ENCODE measurements around the gene RBM28. TPM values are rescaled to one million over a fixed set of nuclear protein-coding genes. Genes with fewer than 3 reads are reported as not detected.

Gene RBM28
- total RNA-seq, 1 donor from 2014 or later, result 40.2 TPM

DNA sequence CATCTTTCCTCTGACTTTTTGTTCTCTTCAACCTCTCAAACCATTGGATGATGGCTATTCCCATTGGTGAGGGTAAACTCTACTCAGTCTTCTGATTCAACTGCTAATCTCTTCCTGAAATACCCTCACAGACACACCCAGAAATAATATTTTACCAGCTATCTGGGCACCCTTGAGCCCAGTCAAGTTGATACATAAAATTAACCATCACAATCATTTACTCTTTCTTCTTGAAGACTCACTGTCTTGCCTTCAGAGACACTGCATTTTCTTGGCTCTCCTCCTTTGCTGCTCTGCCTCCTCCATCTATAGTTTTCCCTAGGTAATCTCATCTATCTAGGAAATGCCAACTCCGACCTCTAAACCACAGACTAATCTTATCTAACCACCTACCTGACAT lies 30.3 kb upstream of the RBM28 start:
- DNase-seq (ENCODE audit: low read depth), result no peak
- Mint-ChIP-seq H3K27ac (ENCODE audit: unreplicated experiment) (no peak overlapping the region), H3K4me3 (ENCODE audit: unreplicated experiment) (no peak overlapping the region), H3K27me3 (ENCODE audit: low read depth, unreplicated experiment) (peaks cover 14% of the 10 kb centered on the region), H3K36me3 (ENCODE audit: low read depth, unreplicated experiment) (no peaks in the 10 kb centered on the region), H3K4me1 (ENCODE audit: low read depth, unreplicated experiment) (peaks cover 4% of the 10 kb centered on the region), H3K9me3 (ENCODE audit: unreplicated experiment) (peaks cover 9% of the 10 kb centered on the region)
- H3K79me2 ChIP-seq (ENCODE audit: insufficient read depth, low read length), result no peaks in the 10 kb centered on the region
- H3K27ac ChIP-seq (ENCODE audit: low read depth, low read length), result no peak overlapping the region
- no peaks in the 10 kb centered on the region for H3K9me3 ChIP-seq (ENCODE audit: insufficient read depth, low read depth, low read length)
- TF ChIP-seq, protein P1, sequence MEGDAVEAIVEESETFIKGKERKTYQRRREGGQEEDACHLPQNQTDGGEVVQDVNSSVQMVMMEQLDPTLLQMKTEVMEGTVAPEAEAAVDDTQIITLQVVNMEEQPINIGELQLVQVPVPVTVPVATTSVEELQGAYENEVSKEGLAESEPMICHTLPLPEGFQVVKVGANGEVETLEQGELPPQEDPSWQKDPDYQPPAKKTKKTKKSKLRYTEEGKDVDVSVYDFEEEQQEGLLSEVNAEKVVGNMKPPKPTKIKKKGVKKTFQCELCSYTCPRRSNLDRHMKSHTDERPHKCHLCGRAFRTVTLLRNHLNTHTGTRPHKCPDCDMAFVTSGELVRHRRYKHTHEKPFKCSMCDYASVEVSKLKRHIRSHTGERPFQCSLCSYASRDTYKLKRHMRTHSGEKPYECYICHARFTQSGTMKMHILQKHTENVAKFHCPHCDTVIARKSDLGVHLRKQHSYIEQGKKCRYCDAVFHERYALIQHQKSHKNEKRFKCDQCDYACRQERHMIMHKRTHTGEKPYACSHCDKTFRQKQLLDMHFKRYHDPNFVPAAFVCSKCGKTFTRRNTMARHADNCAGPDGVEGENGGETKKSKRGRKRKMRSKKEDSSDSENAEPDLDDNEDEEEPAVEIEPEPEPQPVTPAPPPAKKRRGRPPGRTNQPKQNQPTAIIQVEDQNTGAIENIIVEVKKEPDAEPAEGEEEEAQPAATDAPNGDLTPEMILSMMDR (IDR thresholded peaks at IDR 0.05; ENCODE audit: insufficient read depth, low read depth, low read length), result no peak
- no peak for TF ChIP-seq EZH2 (IDR thresholded peaks at IDR 0.05; ENCODE audit: insufficient read depth, low read length)
- H3K4me2 ChIP-seq (ENCODE audit: low read length), result no peak overlapping the region
- no peak overlapping the region for H3K4me3 ChIP-seq (ENCODE audit: insufficient read depth, low read depth, low read length)
- no peaks in the 10 kb centered on the region for H3K4me1 ChIP-seq (ENCODE audit: insufficient read depth, low read length)
- no peaks in the 10 kb centered on the region for H3K36me3 ChIP-seq (ENCODE audit: insufficient read depth, low read length)
- H4K20me1 ChIP-seq (ENCODE audit: insufficient read depth, low read length), result no peaks in the 10 kb centered on the region
- peaks cover 7% of the 10 kb centered on the region for H3K27me3 ChIP-seq (ENCODE audit: insufficient read depth, low read length)
- H3K9ac ChIP-seq (ENCODE audit: low read length), result no peak overlapping the region
- H2AFZ ChIP-seq (ENCODE audit: low read depth, low read length), result no peak overlapping the region
- FAIRE-seq, result no peak

DNA sequence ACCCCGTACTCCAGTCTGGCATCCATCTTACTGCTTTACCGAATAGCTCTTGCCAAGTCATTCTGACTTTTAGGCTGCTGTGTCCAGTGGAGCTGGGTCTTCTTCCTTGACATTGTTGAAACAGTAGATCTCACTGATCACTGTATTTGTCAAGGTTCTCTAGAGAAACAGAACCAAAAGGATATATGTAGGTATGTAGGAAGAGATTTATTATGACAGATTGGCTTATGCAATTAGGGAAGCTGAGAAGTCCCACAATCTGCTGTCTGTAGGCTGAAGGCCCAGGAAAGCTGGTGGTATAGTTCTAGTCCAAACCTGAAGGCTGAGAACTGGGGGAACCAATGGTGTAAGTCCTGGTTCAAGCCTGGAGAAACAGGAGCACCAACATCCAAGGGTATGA lies 29.9 kb upstream of the RBM28 start:
- Mint-ChIP-seq H3K9me3 (ENCODE audit: unreplicated experiment) (peaks cover 9% of the 10 kb centered on the region), H3K27ac (ENCODE audit: unreplicated experiment) (no peak overlapping the region), H3K36me3 (ENCODE audit: low read depth, unreplicated experiment) (no peaks in the 10 kb centered on the region), H3K4me3 (ENCODE audit: unreplicated experiment) (no peak overlapping the region), H3K4me1 (ENCODE audit: low read depth, unreplicated experiment) (peaks cover 2% of the 10 kb centered on the region), H3K27me3 (ENCODE audit: low read depth, unreplicated experiment) (peaks cover 14% of the 10 kb centered on the region)
- no peaks in the 10 kb centered on the region for H3K36me3 ChIP-seq (ENCODE audit: insufficient read depth, low read length)
- DNase-seq (ENCODE audit: low read depth), result no peak
- TF ChIP-seq, protein P1 (IDR thresholded peaks at IDR 0.05; ENCODE audit: insufficient read depth, low read depth, low read length), result no peak
- TF ChIP-seq EZH2 (IDR thresholded peaks at IDR 0.05; ENCODE audit: insufficient read depth, low read length), result no peak
- H3K4me1 ChIP-seq (ENCODE audit: insufficient read depth, low read length), result no peaks in the 10 kb centered on the region
- no peak for FAIRE-seq
- no peaks in the 10 kb centered on the region for H3K79me2 ChIP-seq (ENCODE audit: insufficient read depth, low read length)
- no peak overlapping the region for H3K4me2 ChIP-seq (ENCODE audit: low read length)
- H3K27ac ChIP-seq (ENCODE audit: low read depth, low read length), result no peak overlapping the region
- peaks cover 7% of the 10 kb centered on the region for H3K27me3 ChIP-seq (ENCODE audit: insufficient read depth, low read length)
- no peak overlapping the region for H3K4me3 ChIP-seq (ENCODE audit: insufficient read depth, low read depth, low read length)
- no peaks in the 10 kb centered on the region for H3K9me3 ChIP-seq (ENCODE audit: insufficient read depth, low read depth, low read length)
- H2AFZ ChIP-seq (ENCODE audit: low read depth, low read length), result no peak overlapping the region
- no peaks in the 10 kb centered on the region for H4K20me1 ChIP-seq (ENCODE audit: insufficient read depth, low read length)
- no peak overlapping the region for H3K9ac ChIP-seq (ENCODE audit: low read length)

DNA sequence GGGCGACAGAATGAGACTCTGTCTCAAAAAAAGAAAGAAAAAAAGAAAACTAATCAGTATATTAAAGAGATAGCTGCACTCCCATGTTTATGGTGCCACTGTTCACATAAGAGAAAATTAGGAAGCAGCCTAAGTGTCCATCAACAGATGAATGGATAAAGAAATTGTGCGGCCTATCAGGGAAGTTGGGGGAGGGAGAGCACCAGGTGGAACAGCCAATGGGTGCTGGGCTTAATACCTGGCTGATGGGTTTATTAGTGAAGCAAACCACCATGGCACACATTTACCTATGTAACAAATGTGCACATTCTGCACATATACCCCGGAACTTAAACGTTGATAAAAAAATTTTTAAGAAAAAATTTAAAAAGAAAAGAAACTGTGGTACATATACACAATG lies 26.8 kb upstream of the RBM28 start:
- FAIRE-seq, result no peak
- Histone ChIP-seq H3K27ac (ENCODE audit: low read depth, low read length) (no peak overlapping the region), H3K9me3 (ENCODE audit: insufficient read depth, low read depth, low read length) (no peaks in the 10 kb centered on the region), H3K9ac (ENCODE audit: low read length) (no peak overlapping the region), H3K36me3 (ENCODE audit: insufficient read depth, low read length) (no peaks in the 10 kb centered on the region), H3K4me1 (ENCODE audit: insufficient read depth, low read length) (no peaks in the 10 kb centered on the region), H3K79me2 (ENCODE audit: insufficient read depth, low read length) (no peaks in the 10 kb centered on the region), H2AFZ (ENCODE audit: low read depth, low read length) (no peak overlapping the region), H3K27me3 (ENCODE audit: insufficient read depth, low read length) (peaks cover 27% of the 10 kb centered on the region), H3K4me2 (ENCODE audit: low read length) (no peak overlapping the region), H3K4me3 (ENCODE audit: insufficient read depth, low read depth, low read length) (no peak overlapping the region), H4K20me1 (ENCODE audit: insufficient read depth, low read length) (no peaks in the 10 kb centered on the region)
- TF ChIP-seq EZH2 (IDR thresholded peaks at IDR 0.05; ENCODE audit: insufficient read depth, low read length), result no peak
- TF ChIP-seq, protein P1 (IDR thresholded peaks at IDR 0.05; ENCODE audit: insufficient read depth, low read depth, low read length), result no peak
- Mint-ChIP-seq H3K9me3 (ENCODE audit: unreplicated experiment) (peaks cover 9% of the 10 kb centered on the region), H3K27me3 (ENCODE audit: low read depth, unreplicated experiment) (peaks cover 31% of the 10 kb centered on the region), H3K27ac (ENCODE audit: unreplicated experiment) (no peak overlapping the region), H3K36me3 (ENCODE audit: low read depth, unreplicated experiment) (no peaks in the 10 kb centered on the region), H3K4me1 (ENCODE audit: low read depth, unreplicated experiment) (no peaks in the 10 kb centered on the region), H3K4me3 (ENCODE audit: unreplicated experiment) (no peak overlapping the region)
- DNase-seq (ENCODE audit: low read depth), result no peak

Measured in astrocyte (in vitro differentiated cells and primary cell).